Measurements from ENCODE around the gene MICAL3.

- TF ChIP-seq POLR2AphosphoS5 (IDR thresholded peaks at IDR 0.05; ENCODE audit: borderline replicate concordance, low read depth, low read length) = no peak
- TF ChIP-seq EZH2 (IDR thresholded peaks at IDR 0.05) = no peak
- no peak for TF ChIP-seq FOXP2 (optimal IDR thresholded peaks at IDR 0.05; ENCODE audit: control extremely low read depth, extremely low read length, insufficient read depth)
Measured at GRCh38 chr22:17960695-17961445, 63.5 kb downstream of the MICAL3 start.
